ENCODE measurements around the gene LDLRAD4. TPM values are rescaled to one million over a fixed set of nuclear protein-coding genes. Genes with fewer than 3 reads are reported as not detected.

LDLRAD4 gene
- total and polyA plus RNA-seq, 9 of the 15 experiments (the other 6 are each of a cell fraction or from before 2014, with no cell fraction given) = 0.01 TPM; not detected in 8

- H3K9ac ChIP-seq (ENCODE audit: insufficient read depth in 1 of 2, low read depth in 2 of 2, low read length in 2 of 2) = no peak overlapping the region
- no peaks in the 10 kb centered on the region for H3K9me1 ChIP-seq (ENCODE audit: control insufficient read depth, insufficient read depth, low read length)
- in situ Hi-C loops (cut with MboI) = no loop called here
- H3K9me3 ChIP-seq (replicated peaks; ENCODE audit: control insufficient read depth, insufficient read depth, low read depth, low read length) = no peaks in the 10 kb centered on the region; the same call in 1 of the 2 replicates
- WGBS (ENCODE audit: insufficient coverage, low coverage, missing lambda C conversion rate) = under 1% methylated on average over 9 of the region's 9 CpGs
- DNase-seq (ENCODE audit: extremely low read depth in 1 of 4, low spot score in 3 of 4) = no peak
- ATAC-seq = no peak
- H3K4me1 ChIP-seq (replicated peaks in 1 of 2; ENCODE audit: control insufficient read depth in 2 of 2, insufficient read depth in 2 of 2, low read length in 2 of 2) = no peaks in the 10 kb centered on the region
- no peaks in the 10 kb centered on the region for H3K36me3 ChIP-seq (ENCODE audit: control insufficient read depth, insufficient read depth, low read length)
- H4K20me1 ChIP-seq (replicated peaks; ENCODE audit: control insufficient read depth, insufficient read depth, low read length) = no peaks in the 10 kb centered on the region
- peaks cover 3 to 4% of the 10 kb centered on the region in 2 experiments; a peak in 2 of 5 replicates for H3K27me3 ChIP-seq (ENCODE audit: control insufficient read depth in 2 of 2, insufficient read depth in 2 of 2, low read length in 2 of 2)
- H3K27ac ChIP-seq (ENCODE audit: extremely low read depth, low read depth, low read length) = no peak overlapping the region
- ChIA-PET CTCF (ENCODE audit: low intra/inter-chr PET ratio) (no interaction called here), POLR2A (no interaction called here)
- TF ChIP-seq ZNF316 (IDR thresholded peaks at IDR 0.05) (no peak), CC2D1A (IDR thresholded peaks at IDR 0.05) (no peak), KLF1 (tag; IDR thresholded peaks at IDR 0.05) (no peak), PHF8 (IDR thresholded peaks at IDR 0.05; ENCODE audit: borderline replicate concordance, low read length) (no peak), STAT6 (CRISPR knock-in tag; IDR thresholded peaks at IDR 0.05) (no peak), TFAM (CRISPR knock-in tag; conservative IDR thresholded peaks at IDR 0.05) (no peak)
- intact Hi-C loops (cut with micrococcal nuclease) = no loop called here
- FAIRE-seq = no peak
- BruUV-seq (replicated peaks) = no TSS peak
- no peak overlapping the region for H2AFZ ChIP-seq (ENCODE audit: low read depth, low read length)
- H3K4me3 ChIP-seq = no peak overlapping the region
- H3K4me2 ChIP-seq (ENCODE audit: insufficient read depth, low read length) = no peak overlapping the region
- H3K79me2 ChIP-seq (ENCODE audit: control insufficient read depth, insufficient read depth, low read length) = no peaks in the 10 kb centered on the region
Measured at GRCh38 chr18:13423352-13423751, 204.8 kb downstream of the LDLRAD4 start.

Measured in K562 (cell line).